Measurements from ENCODE around the gene CTCFL. TPM values are rescaled to one million over a fixed set of nuclear protein-coding genes. Genes with fewer than 3 reads are reported as not detected.
"Not testable (repeated sequence)": the region's sequence is repeated elsewhere in the genome, so short reads cannot be mapped to it uniquely, and the experiment has no call there.

The CTCFL gene
- total RNA-seq, 1 experiment from 2014 or later = 0.06 TPM

DNA sequence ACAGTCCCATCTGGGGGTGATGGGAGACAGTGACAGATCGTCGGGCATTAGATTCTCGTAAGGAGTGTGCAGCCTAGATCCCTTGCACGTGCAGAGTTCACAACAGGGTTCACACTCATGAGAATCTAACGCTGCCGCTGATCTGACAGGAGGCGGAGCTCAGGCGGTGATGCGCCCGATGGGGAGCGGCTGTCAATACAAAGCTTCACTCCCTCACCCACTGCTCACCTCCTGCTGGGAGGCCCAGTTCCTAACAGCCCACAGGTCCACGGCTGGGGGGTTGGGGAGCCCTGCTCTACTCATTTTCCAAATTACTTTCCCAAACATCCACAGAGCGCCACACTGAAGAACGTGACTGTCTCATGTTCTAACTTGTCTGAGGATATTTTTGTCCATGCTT is 25.3 kb downstream of the CTCFL start:
- Histone ChIP-seq H3K27me3 (no peaks in the 10 kb centered on the region), H3K4me3 (no peak overlapping the region), H3K36me3 (no peaks in the 10 kb centered on the region), H3K27ac (no peak overlapping the region; the same call in 1 of the 2 replicates), H3K4me1 (peaks cover 42% of the 10 kb centered on the region), H3K9me3 (replicated peaks) (no peaks in the 10 kb centered on the region)
- no peak for DNase-seq

- Histone ChIP-seq H3K27ac (no peak overlapping the region), H3K27me3 (no peaks in the 10 kb centered on the region), H3K4me3 (no peak overlapping the region), H3K4me1 (peaks cover 46% of the 10 kb centered on the region), H3K36me3 (no peaks in the 10 kb centered on the region), H3K9me3 (replicated peaks) (no peaks in the 10 kb centered on the region)
- DNase-seq = peak; percentile 71 to 83
These were observed 26.2 kb downstream of the CTCFL start for GRCh38 chr20:57498425-57499400.

DNA sequence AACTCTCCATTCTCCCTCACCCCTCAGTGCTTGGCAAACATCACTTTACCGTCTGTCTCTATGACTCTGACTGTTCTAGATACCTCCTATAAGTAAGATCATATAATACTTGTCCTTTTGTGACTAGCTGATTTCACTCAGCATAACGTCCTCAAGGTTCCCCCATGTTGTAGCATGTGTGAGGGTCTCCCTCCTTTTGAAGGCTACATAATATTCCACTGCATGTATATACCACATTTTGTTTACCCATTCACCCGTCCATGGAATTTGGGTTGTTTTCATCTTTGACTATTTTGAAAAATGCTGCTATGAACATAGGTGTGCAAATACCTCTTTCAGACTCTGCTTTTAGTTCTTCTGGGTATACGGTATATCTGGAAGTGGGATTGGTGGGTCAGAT is 28.3 kb downstream of the CTCFL start:
- H3K9me3 ChIP-seq (replicated peaks) = no peaks in the 10 kb centered on the region
- H3K27me3 ChIP-seq = no peaks in the 10 kb centered on the region
- DNase-seq = no peak
- no peak overlapping the region for H3K27ac ChIP-seq
- H3K36me3 ChIP-seq = no peaks in the 10 kb centered on the region
- H3K4me1 ChIP-seq = peaks cover 37% of the 10 kb centered on the region
- H3K4me3 ChIP-seq = no peak overlapping the region

DNA sequence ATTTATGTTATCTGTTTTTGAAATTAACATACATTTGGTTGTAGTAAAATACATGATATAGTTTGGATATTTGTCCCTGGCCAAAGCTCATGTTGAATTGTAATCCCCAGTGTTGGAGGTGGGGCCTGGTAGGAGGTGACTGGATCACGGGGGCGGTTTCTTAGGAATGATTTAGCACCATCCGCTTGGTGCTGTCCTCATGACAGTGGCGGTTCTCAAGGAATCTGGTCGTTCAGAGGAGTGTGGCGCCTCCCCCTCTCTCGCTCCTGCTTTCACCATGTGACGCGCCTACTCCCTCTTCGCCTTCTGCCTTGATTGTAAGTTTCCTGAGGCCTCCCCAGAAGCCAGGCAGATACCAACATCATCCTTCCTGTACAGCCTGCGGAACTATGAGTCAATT is 29.0 kb downstream of the CTCFL start:
- Histone ChIP-seq H3K9me3 (replicated peaks) (no peaks in the 10 kb centered on the region), H3K4me1 (peaks cover 37% of the 10 kb centered on the region), H3K27ac (no peak overlapping the region), H3K4me3 (no peak overlapping the region), H3K27me3 (no peaks in the 10 kb centered on the region), H3K36me3 (no peaks in the 10 kb centered on the region)
- DNase-seq = no peak

DNA sequence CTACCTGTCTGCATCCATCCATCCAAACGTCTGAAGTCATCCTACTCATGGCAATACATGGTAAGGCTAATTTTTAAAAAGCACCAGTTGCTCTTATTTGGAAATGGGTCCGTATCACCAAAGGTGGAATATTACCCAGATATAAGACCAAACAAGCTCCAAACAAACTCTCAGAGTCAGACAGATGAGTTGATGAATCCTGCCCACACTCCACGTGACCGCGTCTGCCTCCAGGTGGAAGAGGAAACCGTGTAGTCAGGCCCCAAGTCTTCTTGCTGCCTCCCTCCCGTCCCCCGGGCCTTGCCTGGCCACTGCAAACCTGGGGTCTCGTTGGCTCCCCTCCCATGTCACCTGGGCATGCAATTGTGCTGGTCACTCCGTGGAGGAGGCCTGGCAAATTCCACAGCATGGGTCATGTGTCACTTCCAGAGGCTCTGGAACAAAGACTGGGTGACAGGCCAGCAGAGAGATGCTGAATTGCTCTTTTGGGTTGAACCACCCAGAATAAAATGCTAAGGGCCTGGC is 31.8 kb downstream of the CTCFL start:
- H3K36me3 ChIP-seq = no peaks in the 10 kb centered on the region
- no peak for DNase-seq
- H3K27me3 ChIP-seq = no peaks in the 10 kb centered on the region
- no peak overlapping the region for H3K27ac ChIP-seq
- H3K9me3 ChIP-seq (replicated peaks) = no peaks in the 10 kb centered on the region
- H3K4me3 ChIP-seq = no peak overlapping the region
- peaks cover 12% of the 10 kb centered on the region for H3K4me1 ChIP-seq

- H3K4me3 ChIP-seq = no peak overlapping the region
- no peak overlapping the region for H3K27ac ChIP-seq
- peaks cover 4% of the 10 kb centered on the region; the same call in 1 of the 2 replicates for H3K9me3 ChIP-seq (replicated peaks)
- no peaks in the 10 kb centered on the region for H3K36me3 ChIP-seq
- DNase-seq = no peak
- peaks cover 10% of the 10 kb centered on the region for H3K4me1 ChIP-seq
- H3K27me3 ChIP-seq = no peaks in the 10 kb centered on the region
These were observed 33.6 kb downstream of the CTCFL start for GRCh38 chr20:57491373-57491772.

GRCh38 chr20:57488277-57488676 is 36.7 kb downstream of the CTCFL start:
- not testable (repeated sequence) for H3K27ac ChIP-seq, H3K4me3 ChIP-seq, H3K27me3 ChIP-seq, H3K36me3 ChIP-seq, H3K4me1 ChIP-seq, DNase-seq
- peaks cover 11% of the 10 kb centered on the region for H3K9me3 ChIP-seq (replicated peaks)

- peaks cover 18% of the 10 kb centered on the region; the same call in 1 of the 2 replicates for H3K27me3 ChIP-seq
- peaks cover 11% of the 10 kb centered on the region for H3K9me3 ChIP-seq (replicated peaks)
- no peaks in the 10 kb centered on the region for H3K36me3 ChIP-seq
- H3K4me3 ChIP-seq = no peak overlapping the region
- no peak for DNase-seq
- H3K4me1 ChIP-seq = 0 out of 2 replicates have a peak, but pooled peaks cover 2% of the 10 kb centered on the region
- no peak overlapping the region for H3K27ac ChIP-seq
These were observed 39.2 kb downstream of the CTCFL start for GRCh38 chr20:57485770-57486169.

GRCh38 chr20:57484772-57485171 is 40.2 kb downstream of the CTCFL start:
- no peak overlapping the region for H3K4me3 ChIP-seq
- no peak overlapping the region for H3K27ac ChIP-seq
- H3K36me3 ChIP-seq = no peaks in the 10 kb centered on the region
- H3K4me1 ChIP-seq = 0 out of 2 replicates have a peak, but pooled peaks cover 2% of the 10 kb centered on the region
- H3K27me3 ChIP-seq = peaks cover 20% of the 10 kb centered on the region
- peaks cover 11% of the 10 kb centered on the region for H3K9me3 ChIP-seq (replicated peaks)
- no peak for DNase-seq

GRCh38 chr20:57483287-57484050 is 41.5 kb downstream of the CTCFL start:
- peaks cover 11% of the 10 kb centered on the region for H3K9me3 ChIP-seq (replicated peaks)
- no peak overlapping the region for H3K4me3 ChIP-seq
- no peak overlapping the region for H3K27ac ChIP-seq
- H3K4me1 ChIP-seq = 0 out of 2 replicates have a peak, but pooled peaks cover 2% of the 10 kb centered on the region
- DNase-seq = no peak
- no peaks in the 10 kb centered on the region for H3K36me3 ChIP-seq
- H3K27me3 ChIP-seq = peaks cover 24% of the 10 kb centered on the region

- Histone ChIP-seq H3K27me3 (peaks cover 24% of the 10 kb centered on the region), H3K27ac (no peak overlapping the region), H3K9me3 (replicated peaks) (peaks cover 11% of the 10 kb centered on the region), H3K36me3 (no peaks in the 10 kb centered on the region), H3K4me1 (0 out of 2 replicates have a peak, but pooled peaks cover 2% of the 10 kb centered on the region), H3K4me3 (no peak overlapping the region)
- DNase-seq = no peak
These were observed 42.1 kb downstream of the CTCFL start for GRCh38 chr20:57482796-57483195.

DNA sequence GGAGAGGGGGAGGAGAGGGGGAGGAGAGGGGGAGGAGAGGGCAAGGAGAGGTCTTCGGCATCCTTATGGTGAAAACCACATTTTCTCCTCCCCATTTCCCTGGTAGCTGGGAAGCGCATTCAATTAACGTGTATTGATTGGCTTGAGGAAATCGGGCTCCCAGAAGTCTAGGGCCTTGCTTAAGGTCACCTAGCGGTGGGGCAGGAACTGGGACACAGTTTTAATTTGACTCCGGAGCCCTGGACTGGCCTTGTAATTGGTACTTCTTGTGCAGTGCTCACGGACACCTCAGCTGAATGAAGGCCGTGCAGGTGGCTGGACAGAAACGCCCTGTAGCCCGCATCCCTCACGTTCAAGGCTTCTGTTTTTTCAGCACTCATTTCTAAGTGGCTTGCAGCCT is 42.8 kb downstream of the CTCFL start:
- no peaks in the 10 kb centered on the region for H3K36me3 ChIP-seq
- peaks cover 11% of the 10 kb centered on the region for H3K9me3 ChIP-seq (replicated peaks)
- H3K4me1 ChIP-seq = 0 out of 2 replicates have a peak, but pooled peaks cover 2% of the 10 kb centered on the region
- no peak overlapping the region for H3K27ac ChIP-seq
- no peak overlapping the region for H3K4me3 ChIP-seq
- peaks cover 24% of the 10 kb centered on the region for H3K27me3 ChIP-seq
- DNase-seq = no peak

- Histone ChIP-seq H3K36me3 (no peaks in the 10 kb centered on the region), H3K27ac (no peak overlapping the region), H3K4me1 (peaks cover 10% of the 10 kb centered on the region), H3K27me3 (peaks cover 30% of the 10 kb centered on the region), H3K4me3 (no peak overlapping the region), H3K9me3 (replicated peaks) (peaks cover 8% of the 10 kb centered on the region; the same call in 1 of the 2 replicates)
- no peak for DNase-seq
These were observed 43.6 kb downstream of the CTCFL start for GRCh38 chr20:57481281-57481711.

GRCh38 chr20:57480444-57481160 is 44.3 kb downstream of the CTCFL start:
- no peak overlapping the region for H3K27ac ChIP-seq
- no peaks in the 10 kb centered on the region for H3K36me3 ChIP-seq
- H3K9me3 ChIP-seq (replicated peaks) = peaks cover 5% of the 10 kb centered on the region; the same call in 1 of the 2 replicates
- DNase-seq = no peak
- peaks cover 12% of the 10 kb centered on the region for H3K4me1 ChIP-seq
- H3K4me3 ChIP-seq = no peak overlapping the region
- H3K27me3 ChIP-seq = peaks cover 34% of the 10 kb centered on the region

All from SJCRH30 (cell line).